HG02884 (cell line): Measurements from ENCODE around the gene ROPN1L.

Experiments
- ATAC-seq: cut with Tn5 transposase; IDR thresholded peaks from one replicate; pipeline ENCODE4 v1.9.1; 2021; ENCODE audit warnings: mild to moderate bottlenecking, moderate library complexity; ENCODE audit not compliant: unreplicated experiment

The ROPN1L gene

DNA sequence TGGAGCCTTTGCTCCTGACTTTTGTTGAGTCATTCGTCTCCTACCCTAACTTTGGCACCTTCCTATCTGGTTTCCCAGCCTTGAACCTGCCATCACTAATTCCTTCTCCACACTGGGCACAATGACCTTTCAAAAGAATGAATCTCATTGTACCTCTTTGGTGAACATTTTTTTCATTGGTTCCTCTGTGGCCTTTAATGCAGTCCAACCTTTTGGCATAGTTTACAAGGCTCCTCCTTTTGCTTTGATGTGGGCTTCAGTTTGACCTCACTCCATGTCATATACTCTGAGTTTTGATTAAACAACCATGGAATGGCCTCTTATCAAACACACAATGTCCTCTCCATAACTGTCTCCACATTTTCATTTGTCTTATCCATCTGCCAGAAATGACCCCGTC is 14.5 kb upstream of the ROPN1L start:
- ATAC-seq, result no peak

DNA sequence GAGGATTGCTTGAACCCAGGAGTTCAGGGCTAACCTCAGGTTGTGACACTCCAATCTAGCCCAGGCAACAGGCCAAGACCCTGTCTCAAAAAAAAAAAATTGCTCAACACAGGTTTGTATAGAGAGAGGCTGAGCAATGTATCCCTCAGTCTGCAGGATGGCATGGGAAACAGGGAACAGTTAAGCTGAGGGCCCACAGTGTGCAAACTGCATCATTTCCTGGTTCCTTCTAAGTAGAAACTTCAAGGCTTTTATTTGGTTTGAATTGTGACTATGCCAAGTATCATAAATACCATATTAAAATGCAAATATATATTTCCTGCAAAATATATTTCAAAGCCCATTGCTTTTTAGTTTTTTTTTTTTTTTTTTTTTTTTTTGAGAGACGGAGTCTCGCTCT is 13.7 kb upstream of the ROPN1L start:
- ATAC-seq, result no peak

- ATAC-seq, result no peak
Observed at GRCh38 chr5:10431415-10431814, 10.3 kb upstream of the ROPN1L start.

DNA sequence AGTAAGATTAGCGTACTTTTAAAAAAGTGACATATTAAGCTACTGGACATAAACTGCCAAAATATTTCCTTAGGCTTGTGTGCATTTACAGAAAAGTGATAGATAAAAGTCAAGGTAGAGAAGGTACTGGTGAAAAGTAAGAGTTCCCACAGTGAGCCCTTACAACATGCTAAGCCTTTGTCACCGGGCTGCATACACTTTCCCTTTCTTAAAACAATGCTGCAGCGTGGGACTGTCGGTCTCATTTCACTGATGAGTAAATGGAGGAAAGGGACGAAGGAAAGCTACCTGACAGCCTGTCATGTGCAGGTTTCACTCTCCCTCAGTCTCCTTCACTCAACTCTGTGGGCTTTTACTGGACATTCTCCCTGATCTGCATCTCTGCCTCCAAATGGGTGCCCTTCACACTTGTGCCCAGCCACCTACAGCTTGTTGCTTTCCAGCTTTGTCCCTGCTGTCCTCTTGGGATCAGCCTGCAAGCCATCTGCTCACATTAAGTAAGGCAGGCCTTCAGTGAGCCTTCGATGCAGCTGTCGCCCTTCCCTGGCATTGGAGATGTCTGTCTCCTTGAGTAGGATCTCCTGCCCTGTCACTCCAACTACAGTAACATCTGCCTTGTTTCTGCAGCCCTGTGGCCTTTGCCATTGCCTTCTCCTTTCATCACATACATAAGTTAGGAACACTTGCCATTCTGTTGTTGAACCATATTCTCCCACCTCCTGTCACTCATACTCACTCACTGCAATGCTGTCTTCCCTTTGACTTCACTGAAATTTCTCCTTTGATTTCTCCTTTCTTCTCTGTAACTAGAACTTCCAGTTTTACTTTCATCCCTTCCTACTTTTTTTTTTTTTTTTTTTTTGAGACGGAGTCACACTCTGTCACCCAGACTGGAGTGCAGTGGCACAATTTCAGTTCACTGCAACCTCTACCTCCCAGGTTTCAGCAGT is 9.3 kb upstream of the ROPN1L start:
- no peak for ATAC-seq

DNA sequence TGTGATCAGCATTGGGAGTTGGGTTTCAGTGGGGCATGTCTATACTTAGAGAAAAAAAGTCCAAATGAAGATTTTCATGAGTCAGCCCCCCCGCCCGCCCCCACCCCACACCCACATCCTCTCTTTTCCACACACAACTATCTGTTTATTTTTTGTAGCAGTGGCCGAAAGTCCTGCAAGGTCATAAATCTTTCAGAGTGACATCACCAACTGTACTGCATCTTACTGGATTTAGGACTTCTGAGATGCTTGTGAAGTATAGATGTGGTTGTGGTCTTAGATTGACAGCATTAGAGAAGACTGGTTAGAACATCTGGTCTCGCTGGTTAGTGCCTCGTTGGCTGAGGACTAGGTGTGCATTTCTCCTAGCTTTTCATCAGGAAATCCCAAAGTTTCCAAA is 7.3 kb upstream of the ROPN1L start:
- ATAC-seq, result no peak

- ATAC-seq, result no peak
Observed at GRCh38 chr5:10438301-10438700, 3.4 kb upstream of the ROPN1L start.

GRCh38 chr5:10439692-10440091 is 2.0 kb upstream of the ROPN1L start:
- ATAC-seq, result no peak

GRCh38 chr5:10440367-10440990 is 1.2 kb upstream of the ROPN1L start:
- ATAC-seq, result no peak

DNA sequence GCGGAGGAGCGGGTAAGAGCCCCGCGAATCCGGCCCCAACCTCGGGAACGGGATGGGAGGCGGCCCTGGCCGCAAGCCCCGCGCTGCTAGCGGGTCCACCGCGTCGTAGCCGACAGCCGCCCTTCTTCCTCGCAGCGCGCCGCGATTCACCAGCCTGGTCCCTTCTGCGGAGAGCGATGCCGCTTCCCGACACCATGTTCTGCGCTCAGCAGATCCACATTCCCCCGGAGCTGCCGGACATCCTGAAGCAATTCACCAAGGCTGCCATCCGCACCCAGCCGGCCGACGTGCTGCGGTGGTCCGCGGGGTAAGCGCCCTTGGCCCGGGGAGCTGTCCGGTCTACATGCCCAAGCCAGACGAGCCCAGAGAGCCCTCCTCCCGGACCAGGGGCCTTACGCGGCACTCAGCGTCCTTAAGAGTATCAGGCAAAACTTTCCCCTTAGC is 335 bp downstream of the ROPN1L start:
- ATAC-seq, result peak; percentile 42

- ATAC-seq, result no peak
Observed at GRCh38 chr5:10442576-10442975, 897 bp downstream of the ROPN1L start.

GRCh38 chr5:10445352-10445751 is 3.7 kb downstream of the ROPN1L start:
- ATAC-seq, result no peak

DNA sequence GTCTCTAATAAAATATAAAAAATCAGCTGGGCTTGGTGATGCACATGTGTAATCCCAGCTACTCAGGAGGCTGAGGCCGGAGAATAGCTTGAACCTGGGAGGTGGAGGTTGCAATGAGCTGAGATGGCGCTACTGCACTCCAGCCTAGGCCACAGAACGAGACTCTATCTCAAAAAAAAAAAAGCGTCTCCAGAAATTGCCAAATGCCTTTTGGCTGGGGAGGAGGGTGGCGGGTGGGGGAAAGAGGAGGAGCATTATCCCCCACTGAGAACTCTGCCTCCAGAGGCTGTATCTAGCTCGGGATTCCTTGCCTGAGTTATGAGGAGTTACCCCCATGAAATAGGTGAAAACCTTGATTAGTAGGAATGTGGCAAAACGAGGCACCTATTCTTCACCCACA is 4.8 kb downstream of the ROPN1L start:
- no peak for ATAC-seq

GRCh38 chr5:10447041-10447440 is 5.4 kb downstream of the ROPN1L start:
- ATAC-seq, result no peak

DNA sequence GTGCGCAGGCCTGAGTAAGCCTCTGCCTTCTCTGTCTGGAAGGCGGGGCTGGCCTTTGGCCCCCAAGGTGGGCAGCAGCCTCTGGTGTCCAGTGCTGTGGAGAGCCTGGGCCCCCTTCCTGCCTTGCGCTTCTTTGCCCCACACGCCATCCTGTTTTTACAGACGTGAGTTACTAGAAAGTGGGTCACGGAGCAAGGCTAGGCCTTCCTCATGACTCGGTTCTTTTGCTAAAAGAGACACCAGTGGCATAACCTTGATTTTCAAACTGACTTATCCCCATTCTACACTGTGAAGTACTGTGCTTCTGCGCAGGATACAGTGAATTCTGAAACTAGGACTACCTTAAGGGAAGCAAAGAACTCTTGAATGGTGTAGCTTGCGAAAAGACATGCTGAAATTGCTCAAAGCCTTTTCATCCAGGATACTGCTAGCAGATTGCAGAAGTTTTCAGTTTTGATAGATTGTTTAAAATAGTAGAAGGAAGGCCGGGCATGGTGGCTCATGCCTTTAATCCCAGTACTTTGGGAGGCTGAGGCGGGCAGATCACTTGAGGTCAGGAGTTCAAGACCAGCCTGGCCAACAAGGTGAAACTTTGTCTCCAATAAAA is 7.2 kb downstream of the ROPN1L start:
- no peak for ATAC-seq

- no peak for ATAC-seq
Observed at GRCh38 chr5:10451137-10451824, 9.6 kb downstream of the ROPN1L start.

- ATAC-seq, result peak; percentile 89
Observed at GRCh38 chr5:10452768-10453331, 11.2 kb downstream of the ROPN1L start.

GRCh38 chr5:10453545-10453944 is 11.9 kb downstream of the ROPN1L start:
- ATAC-seq, result no peak

DNA sequence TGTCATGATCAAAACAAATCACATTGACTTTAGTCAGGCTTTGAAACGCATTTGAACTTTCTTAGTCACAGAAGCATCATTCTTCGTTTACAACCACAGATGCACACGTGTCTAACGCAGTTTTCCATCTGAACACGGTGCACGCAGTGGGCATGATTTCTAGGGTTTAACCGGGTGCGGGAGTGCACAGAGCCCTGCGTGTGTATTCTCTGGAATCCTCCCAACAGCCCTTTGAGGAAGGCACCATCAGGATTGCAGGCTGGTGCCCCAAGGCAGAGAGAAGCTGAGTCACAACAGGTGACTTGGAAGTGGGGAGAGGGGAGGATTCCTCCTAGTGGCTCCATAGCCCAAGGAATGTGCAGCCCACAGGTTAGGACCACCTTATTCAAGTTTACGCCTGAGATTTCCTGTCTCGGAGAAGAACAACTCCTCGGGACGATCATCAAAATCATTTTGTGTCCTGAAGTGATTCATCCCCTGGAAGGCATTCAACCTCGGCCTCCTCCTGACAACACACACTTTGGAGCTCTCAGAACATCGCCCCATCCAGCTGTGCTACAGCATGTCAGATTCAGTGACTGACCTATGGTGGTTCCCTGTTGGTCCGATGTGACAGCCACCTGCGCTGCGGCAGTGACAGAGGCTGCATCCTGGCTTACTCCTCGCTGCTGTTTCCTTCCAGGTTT is 13.1 kb downstream of the ROPN1L start:
- ATAC-seq, result no peak

- no peak for ATAC-seq
Observed at GRCh38 chr5:10455277-10455670, 13.6 kb downstream of the ROPN1L start.
